ENCODE data around the gene KIAA1671.
A peak's percentile ranks its signal among the peaks of the same experiment; 100 is the strongest.

KIAA1671 gene

GRCh38 chr22:25122136-25122764 lies 169.7 kb downstream of the KIAA1671 start:
- ATAC-seq (no peak), DNase-seq (ENCODE audit: low spot score in 2 of 2) (no peak)
- H3K27ac Mint-ChIP-seq = no peak overlapping the region
- no peak overlapping the region for H3K4me3 Mint-ChIP-seq
- H3K36me3 Mint-ChIP-seq = peaks cover 4% of the 10 kb centered on the region
- no peaks in the 10 kb centered on the region for H3K9me3 Mint-ChIP-seq
- H3K4me1 Mint-ChIP-seq = peaks cover 6% of the 10 kb centered on the region

DNA sequence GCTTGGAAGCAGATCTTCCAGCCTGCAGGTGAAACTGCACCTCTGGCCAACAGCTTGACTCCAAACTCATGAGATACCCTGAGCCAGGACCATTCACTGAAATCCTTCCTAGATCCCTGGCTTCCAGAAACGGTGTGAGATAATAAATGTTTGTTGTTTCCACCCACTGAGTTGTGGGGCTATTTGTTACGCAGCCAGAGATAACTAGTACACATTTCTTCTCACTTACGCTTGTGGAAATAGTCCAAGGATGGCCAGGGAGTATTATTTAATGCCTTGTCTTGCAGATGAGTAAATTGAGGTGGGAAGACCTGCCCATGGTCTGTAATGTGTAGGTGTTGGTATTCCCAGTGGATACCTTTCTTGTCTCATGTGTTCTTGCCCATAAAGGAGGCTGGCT lies 171.2 kb downstream of the KIAA1671 start:
- Mint-ChIP-seq H3K27ac (no peak overlapping the region), H3K36me3 (peaks cover 4% of the 10 kb centered on the region), H3K9me3 (no peaks in the 10 kb centered on the region), H3K4me3 (no peak overlapping the region), H3K4me1 (peaks cover 4% of the 10 kb centered on the region)
- ATAC-seq = no peak
- no peak for DNase-seq (ENCODE audit: low spot score in 2 of 2)

DNA sequence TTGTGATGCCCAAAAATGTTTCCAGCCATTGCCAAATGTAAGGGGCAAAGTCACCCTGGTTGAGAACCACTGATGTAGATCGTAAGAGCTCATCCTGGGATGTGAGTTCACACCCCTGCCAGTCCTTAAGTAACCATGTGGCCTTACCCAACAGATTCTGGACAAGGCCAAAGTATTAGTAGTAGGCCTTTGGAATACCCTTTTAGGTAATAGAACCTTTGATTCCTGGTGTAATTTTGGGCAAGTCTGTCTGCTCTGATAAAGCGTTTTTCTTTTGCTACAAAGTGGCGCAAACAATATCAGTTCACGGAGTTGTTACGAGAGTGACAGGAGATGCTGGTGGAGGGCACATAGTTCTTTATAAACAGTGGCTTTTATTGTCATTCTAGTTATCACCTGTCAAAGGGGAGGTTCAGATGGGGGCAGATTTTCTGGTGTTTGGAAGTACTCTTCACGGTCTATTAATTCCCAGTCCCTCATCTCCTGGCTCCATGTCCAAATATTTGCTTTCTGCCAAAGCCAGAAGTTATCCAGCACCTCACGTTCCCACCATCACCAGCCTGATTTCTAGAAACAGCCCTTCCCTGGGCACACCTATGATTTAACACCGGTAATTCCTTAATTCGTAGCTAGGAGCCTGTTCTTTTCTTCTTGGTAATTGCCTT lies 173.3 kb downstream of the KIAA1671 start:
- Mint-ChIP-seq H3K4me3 (no peak overlapping the region), H3K36me3 (peaks cover 4% of the 10 kb centered on the region), H3K27ac (no peak overlapping the region), H3K9me3 (no peaks in the 10 kb centered on the region), H3K4me1 (no peaks in the 10 kb centered on the region)
- ATAC-seq (no peak), DNase-seq (ENCODE audit: low spot score in 2 of 2) (no peak)

- DNase-seq (ENCODE audit: low spot score in 2 of 2) = no peak
- H3K9me3 Mint-ChIP-seq = no peaks in the 10 kb centered on the region
- H3K36me3 Mint-ChIP-seq = peaks cover 4% of the 10 kb centered on the region
- no peak overlapping the region for H3K27ac Mint-ChIP-seq
- H3K4me3 Mint-ChIP-seq = no peak overlapping the region
- ATAC-seq = no peak
- H3K4me1 Mint-ChIP-seq = no peaks in the 10 kb centered on the region
Observed at GRCh38 chr22:25126510-25126909, 174.0 kb downstream of the KIAA1671 start.

GRCh38 chr22:25127318-25127717 lies 174.8 kb downstream of the KIAA1671 start:
- Mint-ChIP-seq H3K36me3 (peaks cover 4% of the 10 kb centered on the region), H3K4me3 (no peak overlapping the region), H3K9me3 (no peaks in the 10 kb centered on the region), H3K27ac (no peak overlapping the region), H3K4me1 (no peaks in the 10 kb centered on the region)
- no peak for DNase-seq (ENCODE audit: low spot score in 2 of 2)
- ATAC-seq = no peak

DNA sequence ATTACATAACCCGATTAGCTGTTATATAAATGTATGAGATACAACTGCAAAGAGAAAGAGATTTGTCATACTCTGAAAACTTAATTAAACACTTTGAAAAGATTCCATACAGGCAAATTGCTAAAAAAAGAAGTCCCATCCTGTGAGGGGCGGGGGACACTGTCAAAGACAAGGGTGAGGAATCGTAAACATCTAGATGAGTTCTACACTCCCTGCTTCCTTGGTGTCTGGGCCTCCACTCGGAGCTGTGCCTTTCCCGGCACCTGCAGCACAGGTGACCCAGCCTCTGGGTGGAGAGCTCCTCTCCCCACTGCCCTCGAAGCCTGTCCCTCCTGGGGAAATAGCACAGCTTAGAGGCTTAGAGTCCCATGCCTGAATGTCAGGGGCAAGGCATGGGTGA lies 177.9 kb downstream of the KIAA1671 start:
- H3K36me3 Mint-ChIP-seq = no peaks in the 10 kb centered on the region
- no peaks in the 10 kb centered on the region for H3K9me3 Mint-ChIP-seq
- H3K4me3 Mint-ChIP-seq = no peak overlapping the region
- no peak for DNase-seq (ENCODE audit: low spot score in 2 of 2)
- H3K27ac Mint-ChIP-seq = no peak overlapping the region
- ATAC-seq = no peak
- no peaks in the 10 kb centered on the region for H3K4me1 Mint-ChIP-seq

- Mint-ChIP-seq H3K36me3 (no peaks in the 10 kb centered on the region), H3K9me3 (no peaks in the 10 kb centered on the region), H3K4me1 (no peaks in the 10 kb centered on the region), H3K4me3 (no peak overlapping the region), H3K27ac (no peak overlapping the region)
- DNase-seq (ENCODE audit: low spot score in 2 of 2) (no peak), ATAC-seq (no peak)
Observed at GRCh38 chr22:25131198-25131887, 178.8 kb downstream of the KIAA1671 start.

DNA sequence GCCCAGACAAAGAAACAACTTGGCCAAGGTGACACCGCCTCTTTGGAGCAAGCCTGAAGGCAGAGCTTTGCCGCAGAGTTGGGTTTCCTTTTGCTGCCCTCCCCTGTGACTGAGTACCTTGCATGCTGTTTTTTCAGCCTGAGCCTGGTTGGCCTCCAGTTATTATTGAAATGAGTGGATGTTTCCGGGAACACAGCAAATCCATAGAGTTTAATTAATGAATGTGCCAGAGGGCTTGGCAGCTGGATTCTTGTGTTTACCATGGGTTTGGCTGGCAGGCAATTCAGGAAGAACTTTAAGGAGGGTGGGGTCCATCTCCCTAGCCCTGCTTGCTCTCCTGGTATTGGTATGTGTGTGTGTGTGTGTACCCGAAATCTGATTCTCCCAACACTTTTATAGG lies 181.5 kb downstream of the KIAA1671 start:
- Mint-ChIP-seq H3K36me3 (no peaks in the 10 kb centered on the region), H3K4me3 (no peak overlapping the region), H3K9me3 (no peaks in the 10 kb centered on the region), H3K27ac (no peak overlapping the region), H3K4me1 (no peaks in the 10 kb centered on the region)
- DNase-seq (ENCODE audit: low spot score in 2 of 2) = no peak
- no peak for ATAC-seq

- DNase-seq (ENCODE audit: low spot score in 2 of 2) = no peak
- no peaks in the 10 kb centered on the region for H3K9me3 Mint-ChIP-seq
- no peaks in the 10 kb centered on the region for H3K4me1 Mint-ChIP-seq
- H3K27ac Mint-ChIP-seq = no peak overlapping the region
- ATAC-seq = no peak
- H3K4me3 Mint-ChIP-seq = no peak overlapping the region
- H3K36me3 Mint-ChIP-seq = no peaks in the 10 kb centered on the region
Observed at GRCh38 chr22:25134451-25134850, 181.9 kb downstream of the KIAA1671 start.

DNA sequence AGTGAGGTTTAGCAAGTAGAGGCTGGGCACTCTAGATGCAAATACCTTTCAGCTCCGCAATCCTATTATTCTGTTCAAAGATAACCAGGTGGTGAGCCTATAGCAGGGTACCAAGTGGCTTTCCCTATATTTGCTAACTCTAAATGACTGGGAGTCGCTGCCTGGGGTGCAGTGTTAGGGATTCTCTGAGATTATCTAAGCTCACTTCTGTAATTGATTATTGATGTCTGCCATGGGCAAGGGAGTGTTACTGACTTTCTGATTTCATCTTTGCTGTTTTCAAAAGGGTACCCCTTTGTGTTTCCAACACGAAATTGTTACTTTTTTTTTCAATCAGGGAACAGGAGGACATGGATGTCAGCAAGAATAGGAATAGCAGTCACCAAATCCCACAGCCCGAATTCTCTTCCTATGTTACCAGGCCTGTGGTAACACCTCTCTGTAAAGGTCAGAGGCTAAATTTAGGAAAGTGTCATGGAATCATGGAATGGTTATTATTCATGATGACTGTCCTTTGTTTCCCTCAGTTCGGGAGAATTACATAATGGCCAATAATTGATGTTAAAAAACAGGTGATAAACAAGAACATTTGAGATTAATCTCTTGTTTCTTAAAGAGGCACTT lies 184.5 kb downstream of the KIAA1671 start:
- Mint-ChIP-seq H3K4me1 (no peaks in the 10 kb centered on the region), H3K27ac (no peak overlapping the region), H3K4me3 (no peak overlapping the region), H3K9me3 (no peaks in the 10 kb centered on the region), H3K36me3 (no peaks in the 10 kb centered on the region)
- ATAC-seq (no peak), DNase-seq (ENCODE audit: low spot score in 2 of 2) (no peak)

GRCh38 chr22:25137577-25138525 lies 185.3 kb downstream of the KIAA1671 start:
- Mint-ChIP-seq H3K9me3 (no peaks in the 10 kb centered on the region), H3K27ac (no peak overlapping the region), H3K36me3 (no peaks in the 10 kb centered on the region), H3K4me3 (no peak overlapping the region), H3K4me1 (no peaks in the 10 kb centered on the region)
- no peak for DNase-seq (ENCODE audit: low spot score in 2 of 2)
- ATAC-seq = no peak

DNA sequence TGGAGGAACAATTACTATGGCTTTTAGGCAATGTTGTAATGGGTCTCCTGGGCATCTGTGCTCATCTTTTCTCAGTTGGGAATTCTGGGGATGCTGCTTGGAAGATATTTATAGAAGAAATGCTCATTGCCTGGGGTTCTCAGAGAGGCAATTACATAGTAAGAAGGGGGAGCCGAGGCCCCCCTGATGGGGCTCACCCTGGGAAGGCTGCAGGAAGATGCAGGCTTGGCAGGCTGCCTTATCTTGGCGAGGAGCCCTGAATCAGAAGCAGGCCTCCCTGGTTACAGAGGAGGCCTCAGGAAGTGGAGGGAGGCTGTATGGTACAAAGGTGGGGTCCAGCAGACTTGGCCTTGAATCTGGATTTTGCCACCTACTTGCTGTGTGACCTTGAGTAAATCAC lies 186.5 kb downstream of the KIAA1671 start:
- no peak for DNase-seq (ENCODE audit: low spot score in 2 of 2)
- H3K36me3 Mint-ChIP-seq = no peaks in the 10 kb centered on the region
- H3K27ac Mint-ChIP-seq = no peak overlapping the region

DNA sequence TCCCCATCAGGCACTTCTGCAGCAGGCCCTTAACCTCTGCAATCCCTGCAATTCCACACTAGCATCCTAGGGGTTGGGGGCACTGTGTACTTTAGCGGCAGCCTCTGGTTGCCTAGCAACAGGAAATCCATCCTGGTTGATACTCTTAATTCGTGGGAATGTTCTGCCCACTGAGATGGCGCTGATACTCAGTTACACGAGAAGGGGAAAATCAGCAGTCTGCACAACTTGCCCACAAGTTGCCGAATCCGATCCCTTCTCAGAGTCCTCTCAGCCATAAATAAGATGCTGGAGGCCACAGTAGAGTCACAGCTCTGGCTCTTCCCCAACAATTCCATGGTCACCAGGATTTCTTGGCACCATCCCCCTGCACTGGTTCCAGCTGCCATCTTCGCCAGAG lies 189.6 kb downstream of the KIAA1671 start:
- ATAC-seq (no peak), DNase-seq (ENCODE audit: low spot score in 2 of 2) (no peak)
- no peaks in the 10 kb centered on the region for H3K36me3 Mint-ChIP-seq
- H3K4me3 Mint-ChIP-seq = no peak overlapping the region
- no peaks in the 10 kb centered on the region for H3K9me3 Mint-ChIP-seq
- H3K4me1 Mint-ChIP-seq = no peaks in the 10 kb centered on the region
- H3K27ac Mint-ChIP-seq = no peak overlapping the region

More for the DNA sequence above, 186.5 kb downstream of the KIAA1671 start:
- Mint-ChIP-seq H3K9me3 (no peaks in the 10 kb centered on the region), H3K4me3 (no peak overlapping the region), H3K4me1 (no peaks in the 10 kb centered on the region)
- ATAC-seq = no peak

DNA sequence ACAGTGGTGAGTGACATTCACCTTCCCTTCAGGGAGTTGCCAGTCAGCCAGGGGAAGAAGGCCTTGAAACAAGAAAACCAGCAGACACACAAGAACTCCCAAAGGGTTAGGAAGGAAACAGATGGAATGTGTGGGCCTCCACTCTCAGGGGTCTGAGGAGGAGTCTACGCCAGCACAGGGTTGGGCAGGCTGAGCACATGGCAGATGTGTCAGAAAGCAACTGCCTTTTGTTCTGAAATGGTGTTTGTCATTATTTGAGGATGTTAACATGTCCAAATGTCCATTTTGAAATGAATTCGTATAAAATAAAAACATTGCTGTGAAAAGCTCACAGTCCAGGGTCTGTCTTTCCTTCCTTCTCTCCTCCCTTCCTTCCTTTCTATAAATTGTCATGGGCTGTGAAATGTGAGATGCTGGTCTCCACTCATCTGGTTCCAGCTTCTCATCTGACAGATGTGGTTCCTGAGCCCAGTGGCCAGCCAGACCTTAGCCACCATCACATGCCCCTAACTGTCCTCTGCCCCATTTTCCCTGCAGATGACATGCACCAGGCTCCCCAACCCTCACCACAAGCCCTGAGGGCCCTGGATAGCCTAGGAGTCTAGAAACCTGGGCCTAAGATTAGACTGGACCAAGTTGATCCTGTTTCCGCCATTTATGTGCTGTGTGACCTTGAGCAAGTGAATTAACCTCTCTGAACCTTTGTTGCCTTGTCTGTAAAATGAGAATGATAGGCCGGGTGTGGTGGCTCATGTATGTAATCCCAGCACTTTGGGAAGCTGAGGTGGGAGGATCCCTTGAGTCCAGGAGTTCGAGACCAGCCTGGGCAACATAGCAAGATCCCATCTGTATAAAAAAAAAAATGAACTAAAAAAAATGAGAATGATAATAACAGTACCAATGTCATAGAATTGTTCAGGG lies 190.9 kb downstream of the KIAA1671 start:
- ATAC-seq (no peak), DNase-seq (ENCODE audit: low spot score in 2 of 2) (no peak)
- H3K4me3 Mint-ChIP-seq = no peak overlapping the region
- no peaks in the 10 kb centered on the region for H3K36me3 Mint-ChIP-seq
- H3K27ac Mint-ChIP-seq = peak overlapping the region; percentile 21
- H3K4me1 Mint-ChIP-seq = no peaks in the 10 kb centered on the region
- H3K9me3 Mint-ChIP-seq = no peaks in the 10 kb centered on the region
